SH-SY5Y (cell line): Measurements from ENCODE around the gene RPS19BP1.

Experiments
- GATA2 ChIP-seq: IDR thresholded peaks from 2 replicates; pipeline ENCODE4 v1.6.1; 2011; ENCODE audit warnings: mild to moderate bottlenecking, low read depth, low read length
- GATA3 ChIP-seq: IDR thresholded peaks from 2 replicates; pipeline ENCODE4 v1.6.1; 2011; ENCODE audit warnings: low read depth, mild to moderate bottlenecking, low read length, moderate library complexity

- no peak for TF ChIP-seq GATA2
- no peak for TF ChIP-seq GATA3
These were observed 14.5 kb upstream of the RPS19BP1 start for GRCh38 chr22:39546889-39547586.
